Ishikawa (cell line): Measurements from ENCODE around the gene IGFL2.

ENCODE experiments used
- CREB1 ChIP-seq: IDR thresholded peaks from 2 replicates; pipeline ENCODE4 v1.6.1; 2012; ENCODE audit warnings: low read depth
- EP300 ChIP-seq: IDR thresholded peaks from 2 replicates; pipeline ENCODE4 v1.6.1; 2012; ENCODE audit warnings: borderline replicate concordance
- MAX ChIP-seq: IDR thresholded peaks from 2 replicates; pipeline ENCODE4 v1.6.1; 2012
- NFIC ChIP-seq: IDR thresholded peaks from 2 replicates; pipeline ENCODE4 v1.6.1; 2012

DNA sequence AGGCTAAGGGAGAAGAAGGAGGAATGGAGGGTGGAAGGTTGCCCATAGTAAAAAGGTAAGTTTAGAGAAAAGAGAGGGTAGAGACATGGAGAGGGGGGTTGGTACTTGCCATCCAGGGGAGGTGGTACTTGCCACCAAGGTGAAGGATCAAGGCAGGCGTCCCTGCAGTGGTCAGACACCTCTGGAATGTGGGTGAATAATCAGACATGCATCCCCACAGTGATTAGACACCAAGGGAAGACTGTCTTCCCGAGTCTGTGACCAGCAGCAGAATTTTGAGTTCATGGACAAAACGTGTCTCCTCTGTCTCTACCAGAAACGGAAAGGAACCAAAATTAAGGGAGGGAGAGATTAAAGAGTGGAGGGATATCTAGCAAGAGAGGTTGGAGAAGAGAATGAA is 54.4 kb downstream of the IGFL2 start:
- no peak for TF ChIP-seq NFIC
- no peak for TF ChIP-seq EP300
- TF ChIP-seq MAX, result no peak
- no peak for TF ChIP-seq CREB1
